HG03571 (cell line): Measurements from ENCODE around the gene MYLK.

ENCODE experiments used
- ATAC-seq: cut with Tn5 transposase; IDR thresholded peaks from one replicate; pipeline ENCODE4 v1.9.1; 2021; ENCODE audit not compliant: unreplicated experiment

MYLK gene

GRCh38 chr3:123656274-123656673 is 227.9 kb downstream of the MYLK start:
- ATAC-seq: no peak

DNA sequence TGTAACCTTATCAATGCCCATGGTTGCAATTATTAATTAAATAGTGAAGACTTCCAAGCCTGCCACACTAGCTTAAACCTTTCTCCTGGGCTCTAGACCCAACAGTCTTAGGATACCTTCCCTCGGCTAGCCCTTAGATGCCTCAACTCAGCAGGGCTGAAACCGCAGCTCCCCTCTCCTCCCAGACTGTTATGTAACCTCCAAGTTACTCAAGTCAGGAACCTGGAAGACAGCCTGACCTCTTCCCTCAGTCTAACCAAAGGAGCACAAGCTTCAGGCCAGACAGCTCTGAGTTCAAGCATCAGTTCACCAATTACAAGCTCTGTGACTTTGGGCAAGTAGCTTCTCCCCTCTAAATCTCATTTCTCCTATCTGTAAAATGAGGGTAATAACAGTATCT is 228.7 kb downstream of the MYLK start:
- no peak for ATAC-seq

DNA sequence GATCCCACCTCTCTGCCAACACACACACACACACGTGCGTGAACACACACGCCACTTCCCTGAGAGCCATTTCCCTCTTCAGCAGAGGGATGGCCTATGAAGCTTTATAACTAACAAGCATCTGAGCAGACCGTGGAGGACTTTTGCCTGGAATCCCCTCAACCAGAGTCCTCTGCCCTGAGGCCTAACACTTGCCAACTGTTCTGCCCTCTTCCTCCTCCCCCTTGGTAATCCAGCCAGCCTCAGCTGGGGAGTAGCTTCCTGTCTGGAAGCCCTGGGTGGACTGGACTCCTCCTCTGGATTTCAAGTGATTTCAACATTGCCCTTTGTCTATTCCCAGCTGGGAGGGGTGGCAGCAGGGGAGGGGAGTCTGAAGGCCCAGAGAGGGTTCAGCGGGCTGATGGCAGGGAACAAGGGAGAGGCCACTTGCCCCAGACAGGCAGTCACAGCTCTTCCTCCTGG is 230.9 kb downstream of the MYLK start:
- ATAC-seq: no peak

DNA sequence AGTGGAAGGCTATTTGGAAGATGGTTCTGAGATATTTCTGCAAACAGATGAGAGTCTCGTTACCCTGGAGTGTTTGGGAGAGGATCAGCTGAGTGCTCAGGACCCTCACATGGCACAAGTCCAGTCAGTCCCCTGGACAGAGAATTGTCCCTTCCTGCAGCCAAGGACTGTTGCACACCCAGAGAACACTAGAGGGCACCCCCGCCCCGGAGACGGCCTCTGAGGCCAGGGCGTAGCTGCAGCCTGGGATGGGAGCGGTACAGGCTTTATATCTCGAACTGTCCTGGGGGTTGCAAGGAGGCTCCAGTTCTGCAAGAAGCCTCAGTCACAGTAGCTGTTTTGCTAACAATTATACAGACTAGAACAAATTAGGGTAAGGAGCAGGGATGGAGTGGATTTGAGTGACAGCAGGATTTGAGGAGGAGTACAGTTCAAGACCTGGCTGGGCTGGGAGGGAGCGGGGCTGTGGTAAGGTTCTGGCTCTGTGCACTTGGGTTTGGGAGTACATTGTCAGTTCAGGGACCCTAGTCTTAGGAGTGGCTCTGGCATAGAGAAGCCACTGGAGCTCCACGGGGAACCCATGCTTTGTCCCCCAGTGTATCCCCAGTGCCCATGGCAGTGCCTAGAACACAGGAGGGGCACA is 231.7 kb downstream of the MYLK start:
- no peak for ATAC-seq

DNA sequence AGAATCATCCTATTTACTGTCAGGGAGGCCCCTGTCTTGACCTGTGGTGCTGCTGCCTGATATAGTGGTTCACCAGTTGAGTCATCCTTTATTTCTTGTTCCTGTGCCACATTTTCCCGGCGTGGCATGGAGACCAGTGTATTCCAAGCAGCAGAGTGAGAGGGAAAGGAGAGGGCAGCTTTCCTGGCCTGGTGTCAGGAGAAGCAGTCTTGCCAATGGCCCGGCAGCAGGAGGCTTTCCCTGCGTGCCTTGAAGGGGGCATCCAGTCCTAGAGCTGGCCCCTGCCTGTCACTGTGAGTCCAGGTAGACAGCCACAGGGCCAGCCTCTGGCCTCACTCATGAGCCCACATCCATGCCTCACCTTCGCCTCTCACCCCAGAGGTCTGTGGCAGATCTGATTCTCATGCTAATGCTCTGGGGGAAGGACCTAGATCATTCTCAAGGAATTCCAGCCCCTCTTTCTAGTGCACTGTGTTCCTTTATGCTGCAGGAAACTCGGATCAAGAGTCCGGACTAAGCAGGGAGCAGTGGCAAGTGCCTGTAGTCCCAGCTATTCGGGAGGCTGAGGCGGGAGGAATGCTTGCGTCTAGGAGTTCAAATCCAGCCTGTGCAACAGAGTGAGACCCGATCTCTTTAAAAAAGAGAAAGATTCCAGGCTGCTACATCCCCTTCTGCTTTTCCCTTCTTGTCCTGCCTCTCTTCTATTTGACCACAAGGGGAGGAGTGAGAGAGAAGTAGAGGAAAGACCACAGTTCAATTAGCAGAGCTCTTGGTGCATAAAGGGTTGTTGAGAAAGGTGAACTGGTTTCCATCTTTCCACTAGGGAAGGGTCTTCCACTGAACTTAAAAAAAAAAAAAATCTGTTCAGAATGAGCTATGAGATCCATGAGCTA is 232.4 kb downstream of the MYLK start:
- ATAC-seq: no peak

GRCh38 chr3:123650101-123650500 is 234.0 kb downstream of the MYLK start:
- ATAC-seq: no peak

GRCh38 chr3:123648696-123649405 is 235.3 kb downstream of the MYLK start:
- ATAC-seq: no peak

DNA sequence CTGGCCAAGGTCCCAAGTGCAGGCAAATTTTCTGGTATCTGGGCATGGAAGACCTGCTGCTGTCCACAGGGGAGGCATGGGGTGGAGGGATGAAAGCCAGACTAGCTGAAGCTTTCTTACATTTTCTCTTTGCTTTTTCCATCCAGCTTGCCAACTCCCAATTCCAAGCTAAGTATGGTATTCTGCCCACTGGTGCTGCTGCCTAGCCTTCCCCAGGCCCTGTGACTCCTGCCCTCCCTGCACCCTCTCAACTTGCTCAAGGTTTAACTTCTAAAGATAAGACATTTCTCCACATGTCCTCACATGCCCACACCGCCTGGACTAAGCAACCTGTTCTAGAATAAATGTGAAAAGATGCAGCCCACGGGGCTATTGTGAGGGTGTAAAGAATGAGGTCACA is 239.8 kb downstream of the MYLK start:
- ATAC-seq: no peak

- ATAC-seq: no peak
These were observed 241.2 kb downstream of the MYLK start for GRCh38 chr3:123642957-123643330.

DNA sequence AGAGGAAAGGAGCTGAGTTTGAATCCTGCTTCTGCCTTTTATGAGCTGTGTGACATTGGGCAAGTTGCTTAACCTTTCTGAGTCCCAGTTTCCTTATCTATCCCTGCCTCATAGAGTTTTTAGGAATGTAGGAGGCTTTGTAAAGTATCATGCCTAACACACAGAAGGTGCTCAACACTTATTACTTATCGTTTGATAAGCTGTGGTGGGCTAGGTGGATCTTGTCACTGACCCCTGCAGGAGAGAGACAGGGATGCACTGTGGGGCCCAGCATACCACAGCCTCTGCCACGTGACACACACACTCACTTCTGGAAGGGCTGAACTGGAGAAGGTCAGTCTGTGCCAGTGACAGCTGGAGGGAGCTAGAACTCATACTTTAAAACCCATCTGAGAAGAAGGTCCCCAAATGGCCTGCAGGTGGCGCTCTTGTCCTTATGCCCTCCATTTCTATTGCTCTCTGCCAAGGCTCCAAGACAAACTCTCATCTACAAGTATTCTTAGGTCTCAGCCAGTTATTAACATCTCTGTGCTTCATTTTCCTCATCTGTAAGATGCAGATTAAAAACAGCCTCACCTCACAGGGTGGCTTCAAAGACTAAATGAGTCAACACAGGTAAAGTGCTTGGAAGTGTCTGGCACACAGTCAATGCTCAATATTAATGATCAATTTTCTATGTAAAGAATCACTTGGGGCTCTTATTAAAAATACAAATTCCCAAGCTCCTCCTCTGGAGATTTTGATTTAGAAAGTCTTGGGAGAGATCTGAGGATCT is 241.8 kb downstream of the MYLK start:
- peak; percentile 69 for ATAC-seq

DNA sequence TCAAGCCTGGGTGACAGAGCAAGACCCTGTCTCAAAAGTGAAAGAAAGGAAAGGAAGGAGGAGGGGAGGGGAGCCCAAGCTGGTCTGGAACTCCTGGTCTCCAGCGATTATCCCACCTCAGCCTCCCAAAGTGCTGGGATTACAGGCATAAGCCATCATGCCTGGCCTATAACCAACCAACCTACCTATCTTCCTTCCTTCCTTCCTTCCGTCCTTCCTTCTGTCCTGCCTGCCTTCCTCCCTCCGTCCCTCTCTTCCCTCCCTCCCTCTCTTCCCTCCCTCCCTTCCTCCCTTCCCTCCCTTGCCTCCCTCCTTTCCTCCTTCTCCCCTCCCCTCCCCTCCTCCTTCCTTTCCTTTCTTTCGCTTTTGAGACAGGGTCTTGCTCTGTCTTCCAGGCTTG is 242.6 kb downstream of the MYLK start:
- ATAC-seq: no peak

DNA sequence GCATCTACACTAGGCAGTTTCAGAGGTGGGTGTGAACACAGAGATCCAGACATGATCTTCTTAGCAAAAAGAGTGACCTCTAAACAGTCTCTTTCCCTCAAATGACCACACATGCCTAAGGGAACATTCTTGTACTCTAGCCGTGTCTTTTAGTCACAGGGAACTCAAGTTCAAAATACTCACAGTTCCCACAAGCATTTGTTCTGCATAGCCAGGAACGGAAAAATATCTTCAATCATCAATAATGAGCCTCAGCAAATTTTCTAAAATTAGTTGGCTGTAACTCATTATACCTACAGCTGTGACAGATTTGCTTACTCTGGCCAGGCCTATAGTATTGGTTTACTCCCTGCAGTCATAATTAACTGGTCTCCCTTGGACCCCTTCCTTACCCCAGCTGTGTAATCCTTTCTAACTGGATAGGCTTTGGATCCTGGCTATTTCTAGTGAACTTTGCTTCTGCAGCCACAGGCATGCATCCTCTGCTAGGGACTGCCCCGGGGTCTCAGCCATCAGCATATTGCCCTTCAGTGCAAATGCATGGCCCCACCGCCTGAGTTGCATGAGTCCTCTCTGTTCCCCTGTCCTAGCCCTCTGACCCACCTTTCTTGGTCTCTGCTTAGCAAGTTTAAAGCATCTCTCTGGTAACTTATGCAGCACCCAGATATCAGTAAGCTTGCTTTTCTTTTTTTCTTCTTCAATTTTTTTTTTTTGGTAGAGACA is 243.2 kb downstream of the MYLK start:
- ATAC-seq: no peak

- no peak for ATAC-seq
These were observed 243.8 kb downstream of the MYLK start for GRCh38 chr3:123640311-123640710.

GRCh38 chr3:123638936-123639689 is 245.0 kb downstream of the MYLK start:
- ATAC-seq: no peak

GRCh38 chr3:123637841-123638240 is 246.3 kb downstream of the MYLK start:
- no peak for ATAC-seq

DNA sequence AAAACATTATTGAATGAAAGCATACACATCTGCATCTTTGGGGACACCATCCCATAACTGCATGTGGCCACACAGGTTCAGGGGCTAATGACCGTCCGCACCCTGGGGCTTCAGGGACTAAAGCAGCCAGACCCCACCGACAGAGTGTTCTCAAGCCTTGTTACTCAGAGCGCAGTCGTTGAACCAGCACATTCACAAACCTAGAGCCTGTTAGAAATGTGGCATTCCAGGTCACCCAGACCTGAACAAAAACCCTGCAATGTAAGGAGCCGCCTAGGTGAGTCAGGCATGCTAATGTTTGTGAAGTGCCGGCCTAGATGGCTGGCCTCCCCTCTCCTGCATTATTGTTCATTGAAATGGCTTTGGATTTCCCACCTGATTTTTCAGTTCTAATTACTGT is 247.0 kb downstream of the MYLK start:
- no peak for ATAC-seq

DNA sequence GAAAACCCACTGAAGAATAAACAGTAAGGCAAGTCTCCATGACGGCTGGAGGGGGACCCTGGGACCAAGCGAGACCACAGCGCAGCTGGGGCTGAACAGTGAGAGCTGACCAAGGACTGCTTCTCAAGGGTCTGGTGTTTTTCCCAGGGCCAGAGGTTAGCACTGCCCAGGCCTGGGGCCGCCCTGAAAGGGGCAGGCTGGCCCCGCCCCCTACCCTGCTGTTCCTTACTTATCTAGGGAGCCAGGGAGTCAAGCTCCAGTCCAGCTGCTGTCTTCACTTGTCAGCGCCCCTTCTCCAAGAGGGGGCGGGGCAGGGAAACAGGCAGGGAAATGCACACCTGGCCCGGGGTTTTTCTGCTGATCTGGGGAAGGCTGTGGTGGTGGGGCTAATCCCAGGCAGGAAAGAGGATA is 247.7 kb downstream of the MYLK start:
- no peak for ATAC-seq

DNA sequence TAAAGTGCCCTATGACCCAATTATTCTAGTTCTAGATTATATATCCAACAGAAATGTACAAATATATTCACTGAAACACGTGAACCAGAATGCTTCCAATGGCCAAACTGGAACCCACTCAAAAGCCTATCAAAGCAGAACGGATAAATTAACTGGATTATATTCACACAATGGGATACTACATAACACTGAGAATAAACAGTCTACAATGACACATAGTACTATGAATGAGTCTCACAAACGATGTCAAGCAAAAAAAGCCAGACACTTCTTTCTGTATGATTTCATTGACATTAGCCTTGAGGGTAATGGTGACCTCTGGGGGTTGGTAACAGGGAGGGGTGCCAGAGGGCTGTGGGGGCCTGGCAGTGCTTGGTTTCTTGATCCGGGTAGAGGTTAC is 248.4 kb downstream of the MYLK start:
- no peak for ATAC-seq

DNA sequence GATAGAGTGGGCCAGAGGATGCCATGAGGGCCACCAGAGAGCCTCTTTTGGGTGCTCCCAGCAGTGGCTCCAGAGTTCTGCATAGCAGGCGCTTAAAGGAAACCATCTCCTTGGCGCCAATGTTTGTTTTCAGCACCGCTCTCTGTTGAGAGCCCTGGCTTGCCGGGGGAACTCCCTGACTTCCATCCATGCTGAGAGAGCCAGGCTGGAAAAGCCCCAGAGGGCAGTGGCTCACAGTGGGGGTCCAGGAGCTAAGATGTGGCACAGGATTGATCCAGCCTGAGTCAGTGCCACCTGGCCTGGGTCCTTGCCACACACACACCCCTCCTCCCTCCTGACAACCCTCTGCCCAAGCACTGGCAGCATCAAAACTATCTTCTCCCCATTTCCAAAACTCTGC is 248.9 kb downstream of the MYLK start:
- ATAC-seq: no peak
